H1 (cell line): ENCODE results near the gene TNS1.

Experiments used
- EP300 ChIP-seq, 2 experiments: IDR thresholded peaks; 1 replicate in 1 of 2; 2 replicates in 1 of 2; pipeline ENCODE4 v1.6.1; 2011 to 2012; ENCODE audit warnings: low read depth in 2 of 2, low read length in 2 of 2, mild to moderate bottlenecking in 2 of 2, borderline replicate concordance in 1 of 2, inconsistent platforms in 1 of 2, moderate library complexity in 1 of 2
- EZH2 ChIP-seq: fragments of 200-600 bp; sonication (generic); IDR thresholded peaks from 2 replicates; pipeline ENCODE4 v1.7.1; 2012; ENCODE audit warnings: low read depth, mild to moderate bottlenecking, moderate library complexity, low read length, inconsistent platforms; ENCODE audit not compliant: severe bottlenecking
- TAF1 ChIP-seq: IDR thresholded peaks from 2 replicates; pipeline ENCODE4 v1.6.1; 2011; ENCODE audit warnings: mild to moderate bottlenecking, low read depth, low read length
- TEAD4 ChIP-seq: IDR thresholded peaks from 2 replicates; pipeline ENCODE4 v1.6.1; 2012; ENCODE audit warnings: low read depth, low read length, inconsistent platforms, mixed read lengths
- YY1 ChIP-seq: IDR thresholded peaks from 2 replicates; pipeline ENCODE4 v1.6.1; 2011; ENCODE audit warnings: low read depth, mild to moderate bottlenecking, low read length
- TF ChIP-seq, protein P1 (sequence below), 3 experiments: IDR thresholded peaks; 1 replicate in 2 of 3; 2 replicates in 1 of 3; pipeline versions ENCODE4 v1.5.1 to v1.6.1; 2011; ENCODE audit warnings: low read length in 3 of 3, mild to moderate bottlenecking in 3 of 3, inconsistent platforms in 2 of 3, low read depth in 1 of 3, moderate library complexity in 1 of 3; ENCODE audit not compliant: insufficient read depth in 1 of 3; ENCODE audit errors: control extremely low read depth in 1 of 3

- TF ChIP-seq YY1 (no peak), EZH2 (no peak), TEAD4 (no peak), TAF1 (no peak), EP300 (IDR thresholded peaks at IDR 0.05; ENCODE audit: borderline replicate concordance in 1 of 2, low read depth in 2 of 2, low read length in 2 of 2) (no peak)
- TF ChIP-seq, protein P1, sequence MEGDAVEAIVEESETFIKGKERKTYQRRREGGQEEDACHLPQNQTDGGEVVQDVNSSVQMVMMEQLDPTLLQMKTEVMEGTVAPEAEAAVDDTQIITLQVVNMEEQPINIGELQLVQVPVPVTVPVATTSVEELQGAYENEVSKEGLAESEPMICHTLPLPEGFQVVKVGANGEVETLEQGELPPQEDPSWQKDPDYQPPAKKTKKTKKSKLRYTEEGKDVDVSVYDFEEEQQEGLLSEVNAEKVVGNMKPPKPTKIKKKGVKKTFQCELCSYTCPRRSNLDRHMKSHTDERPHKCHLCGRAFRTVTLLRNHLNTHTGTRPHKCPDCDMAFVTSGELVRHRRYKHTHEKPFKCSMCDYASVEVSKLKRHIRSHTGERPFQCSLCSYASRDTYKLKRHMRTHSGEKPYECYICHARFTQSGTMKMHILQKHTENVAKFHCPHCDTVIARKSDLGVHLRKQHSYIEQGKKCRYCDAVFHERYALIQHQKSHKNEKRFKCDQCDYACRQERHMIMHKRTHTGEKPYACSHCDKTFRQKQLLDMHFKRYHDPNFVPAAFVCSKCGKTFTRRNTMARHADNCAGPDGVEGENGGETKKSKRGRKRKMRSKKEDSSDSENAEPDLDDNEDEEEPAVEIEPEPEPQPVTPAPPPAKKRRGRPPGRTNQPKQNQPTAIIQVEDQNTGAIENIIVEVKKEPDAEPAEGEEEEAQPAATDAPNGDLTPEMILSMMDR (IDR thresholded peaks at IDR 0.05; ENCODE audit: control extremely low read depth in 1 of 3, insufficient read depth in 1 of 3, low read depth in 1 of 3, low read length in 3 of 3): no peak
Observed at GRCh38 chr2:218017211-218018053, 14.6 kb upstream of the TNS1 start.
